GM23248 (cell line): ENCODE measurements around the gene GDF7. TPM values are rescaled to one million over a fixed set of nuclear protein-coding genes. Genes with fewer than 3 reads are reported as not detected.
A peak's percentile ranks its signal among the peaks of the same experiment; 100 is the strongest.

Source experiments
- DNase-seq: peaks from one replicate; pipeline ENCODE4 v3.0.0-alpha.2; 2015
- H2AFZ ChIP-seq: fragments of 200-600 bp; sonication (generic); 2 replicates; pipeline ENCODE4 v1.6.1; 2016; ENCODE audit warnings: antibody characterized with exemption
- H3F3A ChIP-seq: fragments of 200-600 bp; sonication (generic); 2 replicates; pipeline ENCODE4 v1.6.1; 2016; ENCODE audit warnings: mild to moderate bottlenecking, antibody characterized with exemption, mixed run types; ENCODE audit not compliant: insufficient read depth
- H3K27ac ChIP-seq: fragments of 200-600 bp; sonication (generic); 2 replicates; pipeline ENCODE4 v1.5.1; 2016; ENCODE audit warnings: mild to moderate bottlenecking
- H3K27me3 ChIP-seq: fragments of 200-600 bp; sonication (generic); replicated peaks from 2 replicates; pipeline ENCODE4 v1.6.1; 2016; ENCODE audit warnings: mild to moderate bottlenecking; ENCODE audit not compliant: insufficient read depth
- H3K36me3 ChIP-seq: fragments of 200-600 bp; sonication (generic); 2 replicates; pipeline ENCODE4 v1.6.1; 2016; ENCODE audit warnings: low read depth, mild to moderate bottlenecking
- H3K4me1 ChIP-seq: fragments of 200-600 bp; sonication (generic); 2 replicates; pipeline ENCODE4 v1.6.1; 2016; ENCODE audit warnings: mild to moderate bottlenecking; ENCODE audit not compliant: insufficient read depth
- H3K4me2 ChIP-seq: fragments of 200-600 bp; sonication (generic); one replicate; pipeline ENCODE4 v1.6.1; 2016; ENCODE audit warnings: mild to moderate bottlenecking; ENCODE audit not compliant: unreplicated experiment
- H3K4me3 ChIP-seq: fragments of 200-600 bp; sonication (generic); 2 replicates; pipeline ENCODE4 v1.5.1; 2016; ENCODE audit warnings: mild to moderate bottlenecking
- H3K79me2 ChIP-seq: fragments of 200-600 bp; sonication (generic); 2 replicates; pipeline ENCODE4 v1.6.1; 2016; ENCODE audit warnings: mild to moderate bottlenecking; ENCODE audit not compliant: insufficient read depth
- H3K9ac ChIP-seq: fragments of 200-600 bp; sonication (generic); 2 replicates; pipeline ENCODE4 v1.6.1; 2016; ENCODE audit warnings: mild to moderate bottlenecking
- H3K9me2 ChIP-seq: fragments of 200-600 bp; sonication (generic); 2 replicates; pipeline ENCODE4 v1.6.1; 2016; ENCODE audit warnings: mixed run types, mild to moderate bottlenecking, moderate library complexity; ENCODE audit not compliant: insufficient read depth
- H3K9me3 ChIP-seq: fragments of 200-600 bp; sonication (generic); one replicate; pipeline ENCODE4 v1.6.1; 2017; ENCODE audit warnings: low read depth
- H4K20me1 ChIP-seq: fragments of 200-600 bp; sonication (generic); 2 replicates; pipeline ENCODE4 v1.6.0; 2016; ENCODE audit not compliant: insufficient read depth
- EZH2 ChIP-seq: fragments of 200-600 bp; sonication (generic); IDR thresholded peaks from 2 replicates; pipeline ENCODE4 v1.6.1; 2018; ENCODE audit warnings: antibody characterized with exemption, mild to moderate bottlenecking; ENCODE audit not compliant: insufficient read depth, poor library complexity, severe bottlenecking
- EZH2phosphoT487 ChIP-seq: fragments of 200-600 bp; sonication (generic); IDR thresholded peaks from 2 replicates; pipeline ENCODE4 v1.6.1; 2018; ENCODE audit warnings: antibody characterized with exemption, moderate library complexity, mild to moderate bottlenecking, low read depth; ENCODE audit not compliant: insufficient read depth
- WGBS, 2 experiments: methylation state at CpG; one replicate each; pipeline ENCODE4 v1.1.6; 2015 to 2017; ENCODE audit warnings: low lambda C conversion rate in 2 of 2, low coverage in 1 of 2; ENCODE audit errors: missing lambda C conversion rate in 2 of 2; 5-methylcytosine and 5-hydroxymethylcytosine counted together
- in situ Hi-C: fragments of 300-500 bp; cut with MboI; formaldehyde crosslinking; loops from 2 replicates; pipeline ENCODE4 v1.15.0; 2020
- polyA plus RNA-seq: library from polyadenylated mRNA; unstranded; fragments of >200 nt; fragmentation: Nextera tagmentation; extraction: Ambion mirVana; gene quantifications from 2 replicates; pipeline ENCODE4 v1.2.1, GENCODE V29; 2016
- total RNA-seq: library from RNA; depleted of rRNA; stranded (reverse); fragments of >200 nt; shearing (Covaris generic); gene quantifications from 2 replicates; pipeline ENCODE4 v1.2.3, GENCODE V29; 2014

GDF7 gene
- total and polyA plus RNA-seq, 2 experiments from 2014 or later: 0.03 TPM; not detected in 1

- 68 to 70% methylated on average over 23 of the region's 23 CpGs for WGBS, 2 experiments
- DNase-seq: peak; percentile 76
- Histone ChIP-seq H3K9me2 (no peaks in the 10 kb centered on the region), H3K9ac (no peak overlapping the region), H3K4me3 (no peak overlapping the region), H4K20me1 (no peaks in the 10 kb centered on the region), H3K4me2 (no peak overlapping the region), H3F3A (no peaks in the 10 kb centered on the region), H3K27me3 (no peaks in the 10 kb centered on the region), H3K9me3 (no peaks in the 10 kb centered on the region), H3K4me1 (no peaks in the 10 kb centered on the region; the same call in 1 of the 2 replicates), H3K36me3 (no peaks in the 10 kb centered on the region), H3K27ac (no peak overlapping the region), H2AFZ (no peak overlapping the region), H3K79me2 (no peaks in the 10 kb centered on the region)
- in situ Hi-C loops: loop anchor here (10.0 kb wide), 1 partner anchor 207 kb away; no protein-coding TSS in a partner anchor
- no peak for TF ChIP-seq EZH2phosphoT487
- no peak for TF ChIP-seq EZH2
Observed at GRCh38 chr2:20641123-20641985, 25.6 kb upstream of the GDF7 start.

GRCh38 chr2:20642055-20642971 is 24.6 kb upstream of the GDF7 start:
- no peaks in the 10 kb centered on the region for H4K20me1 ChIP-seq
- H3F3A ChIP-seq: no peaks in the 10 kb centered on the region
- H3K4me2 ChIP-seq: no peak overlapping the region
- no peaks in the 10 kb centered on the region for H3K9me3 ChIP-seq
- in situ Hi-C loops: loop anchor here (10.0 kb wide), 1 partner anchor 208 kb away; no protein-coding TSS in a partner anchor
- 25 to 27% methylated on average over 26 of the region's 26 CpGs for WGBS, 2 experiments
- no peak overlapping the region for H3K27ac ChIP-seq
- H3K4me1 ChIP-seq: no peaks in the 10 kb centered on the region; the same call in 1 of the 2 replicates
- no peak overlapping the region for H2AFZ ChIP-seq
- H3K79me2 ChIP-seq: no peaks in the 10 kb centered on the region
- no peaks in the 10 kb centered on the region for H3K27me3 ChIP-seq
- H3K9me2 ChIP-seq: no peaks in the 10 kb centered on the region
- TF ChIP-seq EZH2 (no peak), EZH2phosphoT487 (no peak)
- no peaks in the 10 kb centered on the region for H3K36me3 ChIP-seq
- H3K4me3 ChIP-seq: no peak overlapping the region
- H3K9ac ChIP-seq: no peak overlapping the region
- peak; percentile 85 for DNase-seq

- H3K9ac ChIP-seq: no peak overlapping the region
- H3K4me2 ChIP-seq: no peak overlapping the region
- H3F3A ChIP-seq: no peaks in the 10 kb centered on the region
- no peaks in the 10 kb centered on the region for H3K27me3 ChIP-seq
- H3K79me2 ChIP-seq: no peaks in the 10 kb centered on the region
- H3K36me3 ChIP-seq: no peaks in the 10 kb centered on the region
- no peaks in the 10 kb centered on the region for H3K9me3 ChIP-seq
- no peak overlapping the region for H2AFZ ChIP-seq
- TF ChIP-seq EZH2phosphoT487 (no peak), EZH2 (no peak)
- H3K4me3 ChIP-seq: no peak overlapping the region
- no peak overlapping the region for H3K27ac ChIP-seq
- no peaks in the 10 kb centered on the region for H4K20me1 ChIP-seq
- in situ Hi-C loops: loop anchor here (10.0 kb wide), 1 partner anchor 208 kb away; no protein-coding TSS in a partner anchor
- WGBS, 2 experiments: 96 to 99% methylated on average over 7 of the region's 7 CpGs
- H3K9me2 ChIP-seq: no peaks in the 10 kb centered on the region
- DNase-seq: no peak
- no peaks in the 10 kb centered on the region; the same call in 1 of the 2 replicates for H3K4me1 ChIP-seq
Observed at GRCh38 chr2:20643060-20643459, 23.9 kb upstream of the GDF7 start.

GRCh38 chr2:20643826-20644225 is 23.1 kb upstream of the GDF7 start:
- no peaks in the 10 kb centered on the region for H3F3A ChIP-seq
- H4K20me1 ChIP-seq: no peaks in the 10 kb centered on the region
- no peak overlapping the region for H3K4me3 ChIP-seq
- H3K27me3 ChIP-seq: no peaks in the 10 kb centered on the region
- H3K79me2 ChIP-seq: no peaks in the 10 kb centered on the region
- no peaks in the 10 kb centered on the region; the same call in 1 of the 2 replicates for H3K4me1 ChIP-seq
- no peaks in the 10 kb centered on the region for H3K36me3 ChIP-seq
- TF ChIP-seq EZH2phosphoT487: no peak
- no peak for TF ChIP-seq EZH2
- WGBS, 2 experiments: 64 to 82% methylated on average over 3 of the region's 3 CpGs
- in situ Hi-C loops: loop anchor here (10.0 kb wide), 1 partner anchor 209 kb away; no protein-coding TSS in a partner anchor
- DNase-seq: no peak
- H3K4me2 ChIP-seq: no peak overlapping the region
- no peak overlapping the region for H3K27ac ChIP-seq
- no peaks in the 10 kb centered on the region for H3K9me2 ChIP-seq
- H3K9ac ChIP-seq: no peak overlapping the region
- no peaks in the 10 kb centered on the region for H3K9me3 ChIP-seq
- H2AFZ ChIP-seq: no peak overlapping the region
